ENCODE measurements around the gene DNAJC22. TPM values are rescaled to one million over a fixed set of nuclear protein-coding genes. Genes with fewer than 3 reads are reported as not detected.

Gene DNAJC22
- total RNA-seq, 2 experiments from 2014 or later: 0.16 to 0.76 TPM

DNA sequence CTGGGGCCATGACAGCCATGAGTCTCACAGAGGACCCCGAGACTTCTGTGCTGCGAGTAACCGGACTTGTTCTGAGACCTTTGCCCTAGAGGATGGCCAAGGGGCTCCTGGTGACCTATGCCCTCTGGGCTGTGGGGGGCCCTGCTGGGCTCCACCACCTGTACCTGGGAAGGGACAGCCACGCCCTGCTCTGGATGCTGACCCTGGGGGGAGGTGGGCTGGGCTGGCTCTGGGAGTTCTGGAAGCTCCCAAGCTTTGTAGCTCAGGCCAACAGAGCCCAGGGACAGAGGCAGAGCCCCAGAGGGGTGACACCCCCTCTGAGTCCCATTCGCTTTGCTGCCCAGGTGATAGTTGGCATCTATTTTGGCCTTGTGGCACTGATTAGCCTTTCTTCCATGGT is 2.1 kb downstream of the DNAJC22 start:
- Histone ChIP-seq H3K79me2 (ENCODE audit: insufficient read depth, low read depth, low read length) (no peaks in the 10 kb centered on the region), H2AFZ (ENCODE audit: low read length) (no peak overlapping the region), H4K20me1 (ENCODE audit: insufficient read depth, low read length) (no peaks in the 10 kb centered on the region), H3K4me1 (ENCODE audit: insufficient read depth, low read length, poor library complexity, severe bottlenecking) (peaks cover 43% of the 10 kb centered on the region), H3K36me3 (ENCODE audit: insufficient read depth, low read length) (no peaks in the 10 kb centered on the region), H3K27ac (ENCODE audit: low read depth, low read length, poor library complexity, severe bottlenecking) (no peak overlapping the region), H3K4me3 (ENCODE audit: low read depth, low read length, poor library complexity, severe bottlenecking) (no peak overlapping the region), H3K4me2 (ENCODE audit: low read length) (no peak overlapping the region), H3K9me3 (ENCODE audit: low read length) (no peaks in the 10 kb centered on the region), H3K9me2 (ENCODE audit: insufficient read depth, low read length) (no peaks in the 10 kb centered on the region)
- ChIA-PET CTCF (ENCODE audit: unreplicated experiment) (no interaction called here), POLR2A (interaction anchor here (0.9 kb wide), 1 partner anchor 10 kb away, joined by 3 read pairs; no protein-coding TSS in a partner anchor)
- intact Hi-C loops (cut with micrococcal nuclease; ENCODE audit: unreplicated experiment): loop anchor here (5.0 kb wide), 1 partner anchor 161 kb away; the partner anchor contains the start of gene TUBA1A
- TF ChIP-seq EZH2phosphoT487 (IDR thresholded peaks at IDR 0.05; ENCODE audit: borderline replicate concordance, low read depth, low read length): no peak
- no peak for TF ChIP-seq CTCF (conservative IDR thresholded peaks at IDR 0.05; ENCODE audit: low read length)
- DNase-seq (ENCODE audit: low spot score): no peak
- no TSS peak for BruUV-seq (replicated peaks)

GRCh38 chr12:49349266-49349665 is 2.6 kb downstream of the DNAJC22 start:
- CTCF ChIA-PET (ENCODE audit: unreplicated experiment): no interaction called here
- intact Hi-C loops (cut with micrococcal nuclease; ENCODE audit: unreplicated experiment): loop anchor here (5.0 kb wide), 1 partner anchor 162 kb away; the partner anchor contains the start of gene TUBA1A
- Histone ChIP-seq H3K4me2 (ENCODE audit: low read length) (no peak overlapping the region), H3K27ac (ENCODE audit: low read depth, low read length, poor library complexity, severe bottlenecking) (no peak overlapping the region), H3K36me3 (ENCODE audit: insufficient read depth, low read length) (no peaks in the 10 kb centered on the region), H4K20me1 (ENCODE audit: insufficient read depth, low read length) (no peaks in the 10 kb centered on the region), H3K4me1 (ENCODE audit: insufficient read depth, low read length, poor library complexity, severe bottlenecking) (peaks cover 38% of the 10 kb centered on the region), H2AFZ (ENCODE audit: low read length) (no peak overlapping the region), H3K9me2 (ENCODE audit: insufficient read depth, low read length) (no peaks in the 10 kb centered on the region), H3K4me3 (ENCODE audit: low read depth, low read length, poor library complexity, severe bottlenecking) (no peak overlapping the region), H3K9me3 (ENCODE audit: low read length) (no peaks in the 10 kb centered on the region), H3K79me2 (ENCODE audit: insufficient read depth, low read depth, low read length) (no peaks in the 10 kb centered on the region)
- BruUV-seq (replicated peaks): no TSS peak
- TF ChIP-seq EZH2phosphoT487 (IDR thresholded peaks at IDR 0.05; ENCODE audit: borderline replicate concordance, low read depth, low read length) (no peak), CTCF (conservative IDR thresholded peaks at IDR 0.05; ENCODE audit: low read length) (no peak)
- POLR2A ChIA-PET: interaction anchor here (1.0 kb wide), 1 partner anchor 161 kb away, joined by 4 read pairs; no protein-coding TSS in a partner anchor
- no peak for DNase-seq (ENCODE audit: low spot score)

- DNase-seq (ENCODE audit: low spot score): no peak
- no peak overlapping the region for H2AFZ ChIP-seq (ENCODE audit: low read length)
- H4K20me1 ChIP-seq (ENCODE audit: insufficient read depth, low read length): no peaks in the 10 kb centered on the region
- no peaks in the 10 kb centered on the region for H3K36me3 ChIP-seq (ENCODE audit: insufficient read depth, low read length)
- TF ChIP-seq CTCF (conservative IDR thresholded peaks at IDR 0.05; ENCODE audit: low read length) (no peak), EZH2phosphoT487 (IDR thresholded peaks at IDR 0.05; ENCODE audit: borderline replicate concordance, low read depth, low read length) (no peak)
- H3K9me3 ChIP-seq (ENCODE audit: low read length): no peaks in the 10 kb centered on the region
- peaks cover 8% of the 10 kb centered on the region for H3K4me1 ChIP-seq (ENCODE audit: insufficient read depth, low read length, poor library complexity, severe bottlenecking)
- H3K4me3 ChIP-seq (ENCODE audit: low read depth, low read length, poor library complexity, severe bottlenecking): no peak overlapping the region
- no peak overlapping the region for H3K4me2 ChIP-seq (ENCODE audit: low read length)
- no peaks in the 10 kb centered on the region for H3K79me2 ChIP-seq (ENCODE audit: insufficient read depth, low read depth, low read length)
- H3K27ac ChIP-seq (ENCODE audit: low read depth, low read length, poor library complexity, severe bottlenecking): no peak overlapping the region
- no TSS peak for BruUV-seq (replicated peaks)
- ChIA-PET CTCF (ENCODE audit: unreplicated experiment) (no interaction called here), POLR2A (interaction anchor here (0.6 to 0.9 kb wide), 2 partner anchors 9 to 107 kb away, joined by 3 to 4 read pairs; no protein-coding TSS in a partner anchor)
- intact Hi-C loops (cut with micrococcal nuclease; ENCODE audit: unreplicated experiment): no loop called here
- no peaks in the 10 kb centered on the region for H3K9me2 ChIP-seq (ENCODE audit: insufficient read depth, low read length)
Observed at GRCh38 chr12:49352351-49352750, 5.7 kb downstream of the DNAJC22 start.
